ENCODE measurements around the gene NOS1AP.

DNA sequence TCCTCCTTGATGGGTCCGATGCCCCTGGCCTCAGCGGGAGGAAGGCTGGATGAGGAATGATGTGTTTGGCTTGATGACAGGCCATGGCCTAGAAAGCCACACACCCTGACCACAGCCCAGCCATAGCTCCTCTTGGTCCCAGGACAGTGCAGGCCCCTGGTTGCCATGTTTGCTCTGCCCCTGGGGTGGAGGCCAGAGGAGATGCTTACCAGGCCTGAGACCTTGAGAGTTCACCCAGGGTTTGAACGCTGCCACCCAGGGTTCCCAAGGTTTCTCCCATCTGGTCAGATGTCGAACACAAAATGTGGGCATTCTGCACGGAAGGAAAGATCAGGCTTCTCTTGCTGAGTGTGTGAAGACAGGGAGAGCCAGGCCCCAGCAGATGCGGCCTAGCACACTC is 314.6 kb downstream of the NOS1AP start:
- TF ChIP-seq, protein P1, sequence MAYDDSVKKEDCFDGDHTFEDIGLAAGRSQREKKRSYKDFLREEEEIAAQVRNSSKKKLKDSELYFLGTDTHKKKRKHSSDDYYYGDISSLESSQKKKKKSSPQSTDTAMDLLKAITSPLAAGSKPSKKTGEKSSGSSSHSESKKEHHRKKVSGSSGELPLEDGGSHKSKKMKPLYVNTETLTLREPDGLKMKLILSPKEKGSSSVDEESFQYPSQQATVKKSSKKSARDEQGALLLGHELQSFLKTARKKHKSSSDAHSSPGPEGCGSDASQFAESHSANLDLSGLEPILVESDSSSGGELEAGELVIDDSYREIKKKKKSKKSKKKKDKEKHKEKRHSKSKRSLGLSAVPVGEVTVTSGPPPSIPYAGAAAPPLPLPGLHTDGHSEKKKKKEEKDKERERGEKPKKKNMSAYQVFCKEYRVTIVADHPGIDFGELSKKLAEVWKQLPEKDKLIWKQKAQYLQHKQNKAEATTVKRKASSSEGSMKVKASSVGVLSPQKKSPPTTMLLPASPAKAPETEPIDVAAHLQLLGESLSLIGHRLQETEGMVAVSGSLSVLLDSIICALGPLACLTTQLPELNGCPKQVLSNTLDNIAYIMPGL (CRISPR knock-in tag; IDR thresholded peaks at IDR 0.05): no peak
- TF ChIP-seq, protein P2, sequence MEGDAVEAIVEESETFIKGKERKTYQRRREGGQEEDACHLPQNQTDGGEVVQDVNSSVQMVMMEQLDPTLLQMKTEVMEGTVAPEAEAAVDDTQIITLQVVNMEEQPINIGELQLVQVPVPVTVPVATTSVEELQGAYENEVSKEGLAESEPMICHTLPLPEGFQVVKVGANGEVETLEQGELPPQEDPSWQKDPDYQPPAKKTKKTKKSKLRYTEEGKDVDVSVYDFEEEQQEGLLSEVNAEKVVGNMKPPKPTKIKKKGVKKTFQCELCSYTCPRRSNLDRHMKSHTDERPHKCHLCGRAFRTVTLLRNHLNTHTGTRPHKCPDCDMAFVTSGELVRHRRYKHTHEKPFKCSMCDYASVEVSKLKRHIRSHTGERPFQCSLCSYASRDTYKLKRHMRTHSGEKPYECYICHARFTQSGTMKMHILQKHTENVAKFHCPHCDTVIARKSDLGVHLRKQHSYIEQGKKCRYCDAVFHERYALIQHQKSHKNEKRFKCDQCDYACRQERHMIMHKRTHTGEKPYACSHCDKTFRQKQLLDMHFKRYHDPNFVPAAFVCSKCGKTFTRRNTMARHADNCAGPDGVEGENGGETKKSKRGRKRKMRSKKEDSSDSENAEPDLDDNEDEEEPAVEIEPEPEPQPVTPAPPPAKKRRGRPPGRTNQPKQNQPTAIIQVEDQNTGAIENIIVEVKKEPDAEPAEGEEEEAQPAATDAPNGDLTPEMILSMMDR (IDR thresholded peaks at IDR 0.05): no peak
- TF ChIP-seq CREB1 (CRISPR knock-in tag; IDR thresholded peaks at IDR 0.05): no peak
- TF ChIP-seq, protein P3, sequence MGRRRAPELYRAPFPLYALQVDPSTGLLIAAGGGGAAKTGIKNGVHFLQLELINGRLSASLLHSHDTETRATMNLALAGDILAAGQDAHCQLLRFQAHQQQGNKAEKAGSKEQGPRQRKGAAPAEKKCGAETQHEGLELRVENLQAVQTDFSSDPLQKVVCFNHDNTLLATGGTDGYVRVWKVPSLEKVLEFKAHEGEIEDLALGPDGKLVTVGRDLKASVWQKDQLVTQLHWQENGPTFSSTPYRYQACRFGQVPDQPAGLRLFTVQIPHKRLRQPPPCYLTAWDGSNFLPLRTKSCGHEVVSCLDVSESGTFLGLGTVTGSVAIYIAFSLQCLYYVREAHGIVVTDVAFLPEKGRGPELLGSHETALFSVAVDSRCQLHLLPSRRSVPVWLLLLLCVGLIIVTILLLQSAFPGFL (CRISPR knock-in tag; IDR thresholded peaks at IDR 0.05; ENCODE audit: borderline replicate concordance): no peak
- no peak for TF ChIP-seq ATF1 (CRISPR knock-in tag; IDR thresholded peaks at IDR 0.05)
- TF ChIP-seq ESRRA (CRISPR knock-in tag; IDR thresholded peaks at IDR 0.05; ENCODE audit: borderline replicate concordance): no peak
- TF ChIP-seq TEAD4 (CRISPR knock-in tag; IDR thresholded peaks at IDR 0.05): no peak
- no peak for TF ChIP-seq NFE2L1 (CRISPR knock-in tag; IDR thresholded peaks at IDR 0.05)
- TF ChIP-seq NR2C2 (CRISPR knock-in tag; IDR thresholded peaks at IDR 0.05): no peak
- no peak for TF ChIP-seq NFYB (CRISPR knock-in tag; conservative IDR thresholded peaks at IDR 0.05; ENCODE audit: low read depth)
- TF ChIP-seq ZNF121 (CRISPR knock-in tag; IDR thresholded peaks at IDR 0.05): no peak

All from WTC11 (cell line).